KMS-11 (cell line): Measurements from ENCODE around the gene KDELR1.
A peak's percentile ranks its signal among the peaks of the same experiment; 100 is the strongest.

ENCODE experiments used
- H2AFZ ChIP-seq: fragments of 200-600 bp; sonication (generic); 2 replicates; pipeline ENCODE4 v1.6.1; 2016; ENCODE audit warnings: antibody characterized with exemption, mixed run types, low read depth
- H3K27ac ChIP-seq: fragments of 200-600 bp; sonication (generic); 2 replicates; pipeline ENCODE4 v1.6.1; 2016; ENCODE audit warnings: mild to moderate bottlenecking, mixed run types
- H3K27me3 ChIP-seq: fragments of 200-600 bp; sonication (generic); 2 replicates; pipeline ENCODE4 v1.6.1; 2017; ENCODE audit warnings: mild to moderate bottlenecking, low read depth, mixed run types, moderate library complexity; ENCODE audit not compliant: insufficient read depth
- H3K36me3 ChIP-seq: fragments of 200-600 bp; sonication (generic); 2 replicates; pipeline ENCODE4 v1.6.1; 2017; ENCODE audit warnings: mild to moderate bottlenecking, mixed run types; ENCODE audit not compliant: insufficient read depth
- H3K4me1 ChIP-seq: fragments of 200-600 bp; sonication (generic); 2 replicates; pipeline ENCODE4 v1.6.1; 2016; ENCODE audit warnings: mild to moderate bottlenecking, low read depth, mixed run types; ENCODE audit not compliant: poor library complexity, severe bottlenecking
- H3K4me2 ChIP-seq: fragments of 200-600 bp; sonication (generic); 2 replicates; pipeline ENCODE4 v1.7.0; 2016; ENCODE audit warnings: mild to moderate bottlenecking, mixed run types
- H3K4me3 ChIP-seq: fragments of 200-600 bp; sonication (generic); IDR thresholded peaks from 2 replicates; pipeline ENCODE4 v1.6.1; 2017; ENCODE audit warnings: low read depth, low read length, mixed read lengths; ENCODE audit not compliant: insufficient read depth
- H3K79me2 ChIP-seq: fragments of 200-600 bp; sonication (generic); 2 replicates; pipeline ENCODE4 v1.6.1; 2016; ENCODE audit warnings: low read depth, mixed run types; ENCODE audit not compliant: insufficient read depth
- H3K9ac ChIP-seq: fragments of 200-600 bp; sonication (generic); 2 replicates; pipeline ENCODE4 v1.6.1; 2016; ENCODE audit warnings: mild to moderate bottlenecking, mixed run types
- H4K20me1 ChIP-seq: fragments of 200-600 bp; sonication (generic); 2 replicates; pipeline ENCODE4 v1.6.1; 2016; ENCODE audit warnings: mild to moderate bottlenecking, mixed run types; ENCODE audit not compliant: insufficient read depth
- CTCF ChIP-seq: fragments of 200-600 bp; sonication (generic); conservative IDR thresholded peaks from 2 replicates; pipeline ENCODE4 v1.6.1; 2017; ENCODE audit warnings: low read depth, mild to moderate bottlenecking, antibody characterized with exemption, low read length, moderate library complexity, mixed read lengths

The KDELR1 gene

GRCh38 chr19:48391100-48392005 is at the start of gene KDELR1:
Gene KDELR1 (minus strand): TSS chr19:48391551. CDS start chr19:48391358, 193 bp downstream.
- Histone ChIP-seq H3K79me2 (peaks cover 40% of the 10 kb centered on the region), H3K4me3 (no peak within 1 kb of the TSS), H4K20me1 (no peaks in the 10 kb centered on the region), H3K4me1 (peaks cover 48% of the 10 kb centered on the region), H3K4me2 (peak within 1 kb of the TSS; percentile 44), H3K36me3 (peaks cover 9% of the 10 kb centered on the region; the same call in 1 of the 2 replicates), H2AFZ (peak within 1 kb of the TSS; percentile 58; the same call in 1 of the 2 replicates), H3K9ac (peak within 1 kb of the TSS; percentile 96), H3K27ac (peak within 1 kb of the TSS; percentile 76), H3K27me3 (peaks cover 30% of the 10 kb centered on the region)
- TF ChIP-seq CTCF: peak; percentile 90

GRCh38 chr19:48436586-48436985 is 45.2 kb upstream of the KDELR1 start:
- Histone ChIP-seq H3K27ac (no peak overlapping the region), H2AFZ (no peak overlapping the region), H4K20me1 (no peaks in the 10 kb centered on the region), H3K27me3 (no peaks in the 10 kb centered on the region; the same call in 1 of the 2 replicates), H3K4me1 (no peaks in the 10 kb centered on the region), H3K79me2 (no peaks in the 10 kb centered on the region), H3K9ac (no peak overlapping the region), H3K4me2 (no peak overlapping the region), H3K4me3 (no peak overlapping the region), H3K36me3 (no peaks in the 10 kb centered on the region)
- no peak for TF ChIP-seq CTCF

- Histone ChIP-seq H3K9ac (no peak overlapping the region), H3K4me2 (no peak overlapping the region), H3K27me3 (no peaks in the 10 kb centered on the region; the same call in 1 of the 2 replicates), H2AFZ (no peak overlapping the region), H3K4me1 (no peaks in the 10 kb centered on the region), H3K27ac (no peak overlapping the region), H4K20me1 (no peaks in the 10 kb centered on the region), H3K36me3 (no peaks in the 10 kb centered on the region), H3K4me3 (no peak overlapping the region), H3K79me2 (no peaks in the 10 kb centered on the region)
- TF ChIP-seq CTCF: no peak
Observed at GRCh38 chr19:48433337-48433736, 42.0 kb upstream of the KDELR1 start.

- Histone ChIP-seq H3K4me2 (no peak overlapping the region), H3K9ac (no peak overlapping the region), H3K36me3 (no peaks in the 10 kb centered on the region), H3K27ac (no peak overlapping the region), H3K4me1 (no peaks in the 10 kb centered on the region), H3K4me3 (no peak overlapping the region), H3K79me2 (no peaks in the 10 kb centered on the region), H3K27me3 (no peaks in the 10 kb centered on the region; the same call in 1 of the 2 replicates), H2AFZ (no peak overlapping the region), H4K20me1 (no peaks in the 10 kb centered on the region)
- TF ChIP-seq CTCF: no peak
Observed at GRCh38 chr19:48428670-48429069, 37.3 kb upstream of the KDELR1 start.
